Gastroesophageal sphincter (tissue), 3 donors: ENCODE results near the gene PRXL2A.

ENCODE experiments used
- CTCF ChIP-seq, 4 experiments: fragments of 200-600 bp in 2 of 4; fragments of 450-650 bp in 2 of 4; sonication (generic) in 1 of 4; IDR thresholded peaks; one replicate each; pipeline ENCODE4 v1.5.1; 2017 to 2019; ENCODE audit warnings: antibody characterized with exemption in 4 of 4, mild to moderate bottlenecking in 2 of 4, moderate library complexity in 2 of 4
- EP300 ChIP-seq: sonication (generic); formaldehyde crosslinking; IDR thresholded peaks from one replicate; pipeline ENCODE4 v1.6.1; 2017; ENCODE audit warnings: antibody characterized with exemption, mild to moderate bottlenecking
- POLR2A ChIP-seq, 2 donors: fragments of 450-650 bp; IDR thresholded peaks; one replicate each; pipeline ENCODE4 v1.6.1; 2017; ENCODE audit warnings: antibody characterized with exemption in 2 of 2, mild to moderate bottlenecking in 2 of 2, moderate library complexity in 1 of 2

- no peak for TF ChIP-seq CTCF (IDR thresholded peaks at IDR 0.05)
- TF ChIP-seq POLR2A (IDR thresholded peaks at IDR 0.05): no peak
- no peak for TF ChIP-seq EP300
These were observed 66.2 kb downstream of the PRXL2A start for GRCh38 chr10:80474597-80474910.
